Measurements from ENCODE around the gene PTPA.
"Not testable (repeated sequence)": the region's sequence is repeated elsewhere in the genome, so short reads cannot be mapped to it uniquely, and the experiment has no call there.

Gene PTPA

DNA sequence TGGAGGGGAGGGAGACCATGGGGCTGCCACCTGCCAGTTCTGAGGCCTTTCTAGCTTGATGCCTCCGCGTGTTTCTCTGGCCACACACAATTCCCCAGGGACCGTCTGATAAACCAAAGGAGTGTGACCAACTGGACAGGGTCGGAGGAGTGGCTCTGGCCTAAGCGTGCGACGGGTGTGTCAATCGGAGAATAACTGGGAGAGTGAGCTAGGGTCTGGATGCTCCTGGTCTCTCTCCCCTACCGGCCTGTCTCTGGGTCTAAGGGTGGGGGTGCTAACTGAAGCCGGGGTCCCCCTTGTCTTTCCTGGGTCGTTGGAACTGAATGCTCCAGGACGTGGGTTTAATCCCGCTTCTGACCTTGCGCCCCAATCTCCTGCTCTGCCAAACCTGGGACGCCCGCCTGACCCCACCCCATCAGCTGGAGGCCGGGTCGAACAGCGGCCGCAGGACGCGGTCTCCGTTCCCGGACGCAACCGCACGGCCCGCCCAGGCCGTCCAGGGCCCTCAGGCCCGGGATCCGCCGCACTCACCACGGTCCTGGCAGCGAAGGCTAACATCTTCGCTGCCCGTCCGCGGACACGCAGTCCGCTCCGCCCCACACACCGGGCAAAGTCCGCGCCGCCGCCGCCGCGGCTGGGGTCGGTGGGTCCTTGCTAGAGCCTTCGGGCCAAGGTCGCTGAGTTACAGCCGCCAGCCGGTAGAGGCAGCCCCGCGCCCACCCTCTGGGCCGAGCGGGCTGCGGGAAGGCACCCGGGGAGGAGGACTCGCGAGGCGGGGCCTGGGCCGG lies 1.1 kb upstream of the PTPA start:
- DNase-seq = no peak

DNA sequence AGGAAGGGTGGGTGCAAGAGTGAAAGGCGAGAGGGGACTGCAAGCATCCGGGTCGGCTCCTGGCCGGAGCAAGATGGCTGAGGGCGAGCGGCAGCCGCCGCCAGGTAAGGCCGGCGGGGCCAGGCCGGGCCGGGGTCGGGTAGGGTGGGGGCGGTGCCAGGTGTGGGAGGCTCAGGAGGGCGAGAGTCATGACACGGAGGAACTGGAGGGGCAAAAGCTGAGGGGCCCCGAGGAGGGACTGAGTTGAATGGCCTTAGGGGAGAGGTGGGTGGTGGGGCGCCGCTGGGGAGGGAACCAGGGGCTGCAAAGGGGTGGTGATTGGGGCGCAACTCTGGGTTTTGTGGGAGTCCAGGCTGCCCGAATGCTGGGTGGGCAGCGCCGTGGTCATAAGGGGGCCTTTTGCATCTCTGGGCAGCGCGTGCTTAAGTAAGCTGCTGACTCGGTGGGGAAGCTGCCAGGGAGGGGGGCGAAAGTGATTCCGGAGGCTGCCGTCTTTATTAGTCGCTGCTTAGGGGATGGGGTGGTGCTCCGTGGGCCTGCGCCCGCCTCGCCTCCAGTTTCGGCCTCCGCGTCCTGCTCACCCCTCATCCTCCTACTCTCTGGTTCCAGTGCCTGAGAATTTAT lies 425 bp downstream of the PTPA start:
- peak in 1 of 2 donors; percentile 4 for DNase-seq

DNA sequence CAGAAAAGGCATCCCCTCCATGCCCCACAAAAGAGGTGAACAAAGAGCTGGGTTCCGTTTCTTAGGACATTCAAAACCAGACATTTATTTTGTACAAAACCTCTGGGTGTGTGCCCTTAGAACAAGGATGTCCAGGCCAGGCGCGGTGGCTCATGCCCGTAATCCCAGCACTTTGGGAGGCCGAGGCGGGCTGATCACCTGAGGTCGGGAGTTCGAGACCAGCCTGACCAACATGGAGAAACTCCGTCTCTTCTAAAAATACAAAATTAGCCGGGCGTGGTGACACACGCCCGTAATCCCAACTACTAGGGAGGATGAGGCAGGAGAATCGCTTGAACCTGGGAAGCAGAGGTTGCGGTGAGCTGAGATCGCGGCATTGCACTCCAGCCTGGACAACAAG lies 1.3 kb downstream of the PTPA start:
- DNase-seq = not testable (repeated sequence)

DNA sequence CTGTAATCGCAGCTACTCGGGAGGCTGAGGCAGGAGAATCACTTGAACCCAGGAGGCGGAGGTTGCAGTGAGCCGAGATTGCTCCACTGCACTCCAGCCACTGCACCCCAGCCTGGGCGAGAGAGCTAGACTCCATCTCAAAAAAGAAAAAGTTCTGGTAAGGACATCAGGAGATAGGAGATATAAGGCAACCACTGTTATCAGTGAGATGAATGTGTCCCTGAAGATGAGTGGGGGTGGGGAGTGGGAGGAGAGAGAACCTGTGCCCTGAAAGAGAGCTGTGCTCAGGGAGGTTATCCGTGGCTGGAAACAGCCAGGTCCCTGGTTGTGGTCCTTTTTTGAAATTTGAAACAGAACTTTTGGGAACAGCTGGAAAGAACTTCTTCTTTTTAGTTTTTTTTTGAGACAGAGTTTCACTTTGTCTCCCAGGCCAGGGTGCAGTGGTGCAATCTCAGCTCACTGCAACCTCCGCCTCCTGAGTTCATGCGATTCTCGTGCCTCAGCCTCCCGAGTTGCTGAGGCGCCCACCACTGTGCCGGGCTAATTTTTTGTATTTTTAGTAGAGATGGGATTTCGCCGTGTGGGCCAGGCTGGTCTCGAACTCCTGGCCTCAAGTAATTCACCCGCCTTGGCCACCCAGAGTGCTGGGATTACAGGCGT lies 2.6 kb downstream of the PTPA start:
- no peak for DNase-seq

DNA sequence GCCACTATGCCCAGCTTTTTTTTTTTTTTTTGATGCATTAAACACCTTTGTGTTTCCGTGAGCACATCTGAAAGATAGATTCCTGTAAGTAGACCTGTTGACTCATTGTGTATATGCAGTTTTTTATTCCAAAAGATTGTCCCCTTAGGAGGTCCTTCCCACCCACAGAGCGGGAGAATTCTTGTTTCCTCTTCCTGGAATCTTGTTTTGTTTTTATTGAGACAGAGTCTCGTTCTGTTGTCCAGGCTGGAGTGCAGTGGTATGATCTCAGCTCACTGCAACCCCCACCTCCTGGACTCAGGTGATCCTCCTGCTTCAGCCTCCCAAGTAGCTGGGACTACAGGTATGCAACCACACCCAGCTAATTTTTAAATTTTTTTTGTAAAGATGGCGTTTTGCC lies 7.6 kb downstream of the PTPA start:
- no peak for DNase-seq

DNA sequence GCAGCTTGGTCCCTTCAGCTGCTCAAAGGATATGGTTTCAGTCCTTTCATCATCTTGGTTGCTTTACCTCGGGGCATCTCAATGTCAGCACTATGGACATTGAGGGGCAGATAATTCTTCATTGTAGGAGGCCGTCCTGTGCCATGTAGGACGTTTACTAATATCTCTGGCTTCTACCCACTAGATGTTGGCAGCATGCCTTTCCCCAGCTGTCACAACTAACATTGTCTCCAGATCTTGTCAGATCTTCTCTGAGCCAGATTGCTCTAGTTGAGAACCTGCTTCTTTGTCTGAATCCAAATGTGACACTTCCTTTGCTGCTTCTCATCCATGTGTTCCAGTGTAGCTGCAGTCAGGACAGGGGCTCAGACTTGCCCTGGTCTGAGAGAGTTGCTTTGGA lies 10.3 kb downstream of the PTPA start:
- no peak for DNase-seq

DNA sequence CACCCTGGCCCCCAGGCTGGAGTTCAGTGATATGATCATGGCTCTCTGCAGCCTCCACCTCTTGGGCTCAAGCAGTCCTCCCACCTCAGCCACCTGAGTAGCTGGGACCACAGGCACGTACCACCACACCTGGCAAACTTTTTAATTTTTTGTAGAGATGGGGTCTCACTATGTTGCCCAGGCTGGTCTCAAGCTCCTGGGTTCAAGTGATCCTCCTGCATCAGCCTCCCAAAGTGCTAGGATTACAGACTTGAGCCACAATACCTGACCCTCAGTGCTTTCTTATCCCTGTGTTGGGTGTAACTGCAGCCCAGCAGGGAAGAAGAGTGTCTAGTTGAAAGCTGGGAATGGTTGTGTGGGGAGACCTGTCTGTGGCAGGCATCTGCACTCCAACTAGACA lies 10.9 kb downstream of the PTPA start:
- no peak for DNase-seq

DNA sequence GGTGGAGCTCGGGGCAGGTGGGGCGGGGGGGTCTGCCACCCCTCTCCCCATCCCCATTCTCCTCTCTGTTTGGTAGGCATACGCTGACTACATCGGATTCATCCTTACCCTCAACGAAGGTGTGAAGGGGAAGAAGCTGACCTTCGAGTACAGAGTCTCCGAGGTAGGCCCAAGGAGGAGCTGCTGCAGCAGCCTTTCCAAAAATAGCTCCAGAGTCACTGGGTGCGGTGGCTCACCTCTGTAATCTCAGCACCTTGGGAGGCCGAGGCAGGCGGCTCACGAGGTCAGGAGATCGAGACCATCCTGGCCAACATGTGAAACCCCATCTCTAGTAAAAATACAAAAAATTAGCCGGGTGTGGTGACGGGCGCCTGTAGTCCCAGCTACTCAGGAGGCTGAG lies 11.8 kb downstream of the PTPA start:
- DNase-seq = not testable (repeated sequence)

DNA sequence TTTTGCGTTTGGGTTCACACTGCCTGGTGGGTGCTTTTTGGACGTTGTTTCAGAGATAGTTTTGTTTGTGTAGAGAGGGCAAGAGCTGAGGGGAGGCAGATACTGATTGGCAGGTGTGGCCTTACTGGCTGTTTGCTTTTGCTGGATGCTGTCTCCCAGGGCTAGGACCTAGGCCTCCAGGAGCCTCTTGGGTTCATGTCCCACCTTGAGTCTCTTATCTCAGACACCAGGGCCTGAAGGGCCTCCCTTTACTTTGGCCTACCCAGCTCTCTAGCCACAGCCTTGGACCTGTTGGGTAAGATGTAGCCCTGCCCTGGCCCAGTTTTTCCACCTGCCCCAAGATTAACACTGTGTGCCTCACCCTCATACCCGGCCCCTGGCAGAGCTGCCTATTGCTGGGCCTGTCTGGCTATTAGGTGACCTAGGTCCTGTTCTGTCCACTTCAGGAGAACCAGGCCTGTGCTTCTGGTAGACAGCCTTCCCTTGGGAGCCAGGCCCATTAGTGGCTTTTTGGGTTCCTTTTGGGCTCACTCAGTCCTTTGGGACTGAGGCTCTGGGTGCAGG lies 13.4 kb downstream of the PTPA start:
- no peak for DNase-seq

DNA sequence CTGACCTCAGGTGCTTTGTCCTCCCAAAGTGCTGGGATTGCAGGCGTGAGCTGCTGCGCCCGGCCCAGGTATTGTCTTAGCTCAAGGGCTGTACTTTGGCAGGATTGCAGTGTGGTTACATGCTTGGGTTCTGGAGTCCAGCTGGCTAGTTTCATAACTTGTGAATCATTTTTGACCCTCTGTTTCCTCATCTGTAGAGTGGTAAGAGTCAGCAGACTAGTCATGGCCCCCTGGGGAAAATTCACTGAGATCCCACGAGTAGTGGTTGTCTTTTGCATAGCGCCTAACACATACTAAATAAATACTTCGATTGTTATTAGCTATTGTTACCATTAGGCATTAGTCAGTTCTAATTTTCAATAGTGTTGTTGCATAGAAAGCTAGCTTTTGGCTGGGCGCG lies 14.3 kb downstream of the PTPA start:
- no peak for DNase-seq

DNA sequence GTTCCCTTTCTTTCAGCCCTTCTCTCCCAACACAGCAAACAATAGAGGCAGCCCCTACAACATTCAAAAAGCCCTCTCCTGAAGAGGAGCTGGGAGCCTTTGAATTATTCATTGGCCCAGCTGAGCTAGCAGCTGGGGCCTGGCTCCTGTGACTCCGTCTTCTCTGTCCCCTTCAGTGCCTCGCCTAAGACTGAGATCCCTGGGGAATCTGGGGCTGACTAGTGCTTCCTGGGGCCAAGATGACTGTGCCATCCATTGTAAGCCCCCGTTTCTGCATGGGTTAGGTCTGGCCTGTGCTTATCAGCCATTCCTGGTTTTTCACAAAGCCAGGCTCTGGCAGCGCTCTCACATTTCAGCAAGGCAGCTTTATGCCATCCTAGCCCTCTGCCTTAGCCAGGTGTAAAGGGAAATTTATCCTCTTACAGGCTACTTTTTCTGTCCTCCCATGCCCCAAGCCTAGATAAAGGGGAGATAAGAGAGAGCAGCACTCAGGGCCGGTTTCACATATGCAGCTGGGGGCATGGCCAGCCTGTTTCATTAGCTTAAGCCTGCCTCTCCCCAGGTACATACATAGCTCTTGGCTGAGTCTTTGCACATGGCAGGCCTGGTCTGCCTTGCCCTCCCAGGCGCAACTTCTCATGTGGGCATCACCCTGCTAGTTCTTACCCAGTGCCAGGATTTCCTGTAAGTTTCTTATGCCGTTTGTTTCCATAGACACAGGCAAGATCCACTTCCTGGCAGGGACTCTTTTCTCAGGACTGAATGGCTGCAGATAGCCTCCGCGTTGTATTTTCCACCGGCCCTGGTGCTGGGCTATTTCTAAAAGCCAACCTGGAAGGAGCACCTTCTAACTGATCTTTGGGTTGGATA lies 15.8 kb downstream of the PTPA start:
- DNase-seq = no peak

DNA sequence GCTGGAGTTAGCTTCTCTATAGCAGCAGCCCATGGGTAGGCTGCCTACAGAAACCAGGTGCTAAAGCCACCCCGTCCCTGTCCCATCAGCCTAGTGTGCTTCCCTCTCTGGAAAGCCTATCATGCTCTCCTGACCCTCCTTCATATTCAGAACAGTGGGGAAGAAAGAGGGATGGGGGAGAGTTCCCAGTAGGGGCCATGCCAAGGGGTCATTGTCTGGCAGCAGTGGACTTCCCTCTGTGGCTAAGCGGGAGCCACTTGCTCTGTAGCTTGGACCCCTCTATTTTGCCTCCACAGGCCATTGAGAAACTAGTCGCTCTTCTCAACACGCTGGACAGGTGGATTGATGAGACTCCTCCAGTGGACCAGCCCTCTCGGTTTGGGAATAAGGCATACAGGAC lies 17.5 kb downstream of the PTPA start:
- no peak for DNase-seq

DNA sequence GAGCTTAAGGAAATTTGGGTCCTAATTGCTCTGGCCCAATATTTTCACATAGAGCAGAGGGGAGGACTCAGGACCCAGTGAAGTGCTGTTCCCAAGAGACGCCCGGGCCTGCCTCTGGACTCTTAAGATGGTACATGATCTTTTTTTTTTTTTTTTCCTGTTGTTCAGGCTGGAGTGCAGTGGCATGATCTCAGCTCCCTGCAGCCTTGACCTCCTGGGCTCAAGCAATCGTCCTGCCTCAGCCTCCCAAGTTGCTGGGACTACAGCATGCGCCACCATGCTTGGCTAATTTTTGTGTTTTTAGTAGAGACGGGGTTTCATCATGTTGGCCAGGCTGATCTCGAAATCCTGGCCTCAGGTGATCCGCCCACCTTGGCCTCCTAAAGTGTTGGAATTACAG lies 19.1 kb downstream of the PTPA start:
- DNase-seq = not testable (repeated sequence)

DNA sequence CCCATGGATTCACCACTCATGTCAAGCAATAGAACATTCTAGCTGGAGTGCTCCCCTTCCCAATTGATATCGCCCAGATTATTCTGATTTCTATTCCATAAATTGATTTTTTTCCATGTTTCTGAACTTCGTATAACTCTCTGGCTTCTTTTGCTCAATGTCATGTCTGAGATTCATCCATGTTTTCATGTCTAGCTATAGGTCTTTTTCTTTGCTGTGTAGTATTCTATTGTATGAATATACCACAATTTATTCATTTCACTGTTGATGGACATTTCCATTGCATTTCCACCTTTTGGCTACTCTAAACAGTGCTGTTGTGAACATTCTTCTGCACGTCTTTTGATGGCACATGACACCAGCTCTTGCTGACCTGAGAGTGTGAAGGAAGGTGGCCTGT lies 19.6 kb downstream of the PTPA start:
- no peak for DNase-seq

DNA sequence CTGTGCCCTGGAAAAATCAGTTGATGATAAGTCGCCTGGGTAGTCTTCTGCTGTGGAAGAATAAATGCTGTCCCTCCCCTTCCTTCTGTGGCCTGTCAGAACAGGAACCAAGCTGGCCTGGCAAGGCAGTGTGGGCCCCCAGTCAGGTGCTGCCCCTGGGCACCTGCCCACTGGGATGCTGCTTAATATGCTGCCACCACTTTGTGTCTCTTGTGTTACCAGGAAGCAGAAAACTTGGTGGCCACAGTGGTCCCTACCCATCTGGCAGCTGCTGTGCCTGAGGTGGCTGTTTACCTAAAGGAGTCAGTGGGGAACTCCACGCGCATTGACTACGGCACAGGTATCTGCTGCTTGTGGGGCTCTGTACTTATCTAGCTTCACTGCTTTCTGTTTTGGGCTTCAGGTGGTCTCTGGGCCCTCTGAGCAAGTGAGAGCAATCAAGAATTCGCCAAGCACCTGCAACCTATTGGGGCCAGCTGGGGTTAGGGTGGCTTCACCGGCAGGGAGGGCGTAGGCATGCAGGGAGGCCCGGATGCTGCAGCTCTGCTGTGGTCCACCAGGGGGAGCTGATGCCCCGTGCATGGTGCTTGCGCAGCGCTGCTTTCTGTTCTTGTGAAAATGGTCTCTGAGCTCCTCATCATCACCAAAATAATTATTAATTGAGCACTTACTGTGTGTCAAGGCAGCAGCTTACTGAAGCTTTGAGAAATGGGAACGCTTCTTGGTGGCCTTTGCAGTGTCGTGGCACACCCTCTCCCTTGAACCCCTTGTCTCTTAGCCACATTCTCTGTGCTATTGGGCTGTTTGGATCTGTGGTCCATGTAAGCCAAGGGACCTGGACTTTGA lies 20.3 kb downstream of the PTPA start:
- DNase-seq = peak; percentile 82 to 87

DNA sequence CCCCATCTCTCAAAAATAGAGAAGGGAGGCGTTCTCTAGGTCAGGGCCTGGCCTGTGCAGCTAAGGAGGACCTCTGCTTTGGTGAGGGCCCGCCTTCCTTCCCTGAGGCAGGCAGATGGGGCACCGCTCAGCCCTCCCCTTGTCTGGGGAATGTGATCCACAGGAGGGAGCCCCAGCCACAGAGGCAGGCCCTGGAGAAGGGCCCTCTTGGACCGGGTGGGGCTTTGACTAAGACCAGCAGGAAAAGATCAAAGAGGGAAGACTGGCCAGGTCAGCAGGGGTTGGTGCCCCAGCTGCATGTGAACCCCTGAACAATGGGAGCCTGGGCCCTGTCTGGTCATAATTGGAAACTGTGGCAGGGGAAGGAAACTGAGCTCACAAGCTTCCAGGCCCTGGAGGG lies 21.9 kb downstream of the PTPA start:
- no peak for DNase-seq

DNA sequence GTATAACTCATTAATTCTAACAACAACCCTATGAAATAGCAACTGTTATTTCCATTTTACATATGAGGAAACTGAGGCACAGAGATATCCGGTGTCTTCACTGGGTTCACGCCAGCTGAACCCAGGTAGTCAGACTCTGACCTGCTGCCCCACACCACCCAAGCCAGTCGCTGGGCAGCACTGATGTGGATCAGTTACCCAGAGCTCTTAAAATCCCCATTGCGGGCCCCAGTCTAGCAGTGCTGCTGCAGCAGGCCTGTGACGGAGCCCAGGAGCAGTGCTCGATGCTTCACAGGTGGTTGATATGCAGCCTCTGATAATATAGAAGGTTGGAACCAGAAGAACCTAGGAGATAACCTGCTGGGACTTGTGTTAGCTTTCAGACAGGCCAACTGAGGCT lies 24.3 kb downstream of the PTPA start:
- no peak for DNase-seq

DNA sequence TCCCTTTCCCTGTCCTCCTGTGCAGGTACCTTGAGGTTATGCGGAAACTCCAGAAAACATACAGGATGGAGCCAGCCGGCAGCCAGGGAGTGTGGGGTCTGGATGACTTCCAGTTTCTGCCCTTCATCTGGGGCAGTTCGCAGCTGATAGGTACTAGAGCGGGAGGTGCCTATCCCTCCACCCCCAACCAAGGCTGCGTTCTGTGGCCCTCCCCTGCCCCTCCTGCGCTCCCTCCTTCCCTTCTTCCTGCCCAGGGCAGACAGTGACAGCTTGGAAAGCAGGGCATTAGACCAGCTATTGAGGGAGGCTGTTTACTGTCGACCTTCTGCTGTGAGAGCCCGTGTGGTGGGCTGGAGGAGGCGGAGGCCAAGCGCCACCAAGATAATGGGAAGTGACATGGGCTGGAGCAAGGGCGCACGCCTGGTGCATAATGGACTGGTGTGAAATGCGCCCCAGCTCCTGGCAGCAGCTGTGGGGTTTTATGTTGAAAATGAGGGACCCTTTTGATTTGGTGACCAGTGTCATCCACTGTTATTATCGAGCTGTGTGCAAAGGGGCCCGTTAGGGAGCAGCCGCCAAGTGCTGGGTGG lies 25.3 kb downstream of the PTPA start:
- no peak for DNase-seq

DNA sequence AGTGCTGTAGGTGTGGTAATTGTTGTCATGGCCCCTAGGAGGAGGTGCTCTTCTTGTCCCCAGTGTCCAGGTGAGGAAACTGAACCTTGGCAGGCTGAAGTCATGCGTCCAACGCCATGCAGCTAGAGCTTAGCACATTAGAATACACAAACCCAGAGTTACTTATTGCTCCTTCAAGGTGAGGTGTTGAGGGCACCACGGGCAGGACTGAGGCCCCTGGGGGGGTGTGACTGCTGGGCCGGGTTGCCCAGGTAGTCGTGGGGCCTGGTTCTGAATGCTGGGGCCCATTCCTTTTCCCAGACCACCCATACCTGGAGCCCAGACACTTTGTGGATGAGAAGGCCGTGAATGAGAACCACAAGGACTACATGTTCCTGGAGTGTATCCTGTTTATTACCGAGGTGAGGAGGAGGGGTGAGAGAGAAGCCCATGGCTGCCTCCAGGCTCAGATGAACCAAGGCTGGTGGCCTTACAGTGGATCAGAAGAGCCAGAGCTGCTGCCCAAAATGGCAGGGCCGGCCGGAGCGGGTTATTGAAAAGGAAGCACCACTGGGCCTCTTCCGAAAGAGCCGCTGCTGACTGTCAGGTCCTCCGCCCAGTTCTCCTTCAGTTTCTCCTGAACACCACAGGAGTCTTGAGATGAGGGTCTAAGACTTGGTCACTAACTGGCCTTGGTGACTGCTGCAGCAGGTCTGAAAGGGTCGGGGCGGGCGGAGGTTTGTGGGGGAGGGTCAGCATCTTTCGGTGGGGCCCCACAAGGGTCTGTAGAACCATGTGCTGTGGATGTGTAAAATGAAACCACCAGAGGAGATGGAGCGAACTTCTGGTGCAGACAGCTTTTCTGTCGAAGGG lies 26.3 kb downstream of the PTPA start:
- no peak for DNase-seq

DNA sequence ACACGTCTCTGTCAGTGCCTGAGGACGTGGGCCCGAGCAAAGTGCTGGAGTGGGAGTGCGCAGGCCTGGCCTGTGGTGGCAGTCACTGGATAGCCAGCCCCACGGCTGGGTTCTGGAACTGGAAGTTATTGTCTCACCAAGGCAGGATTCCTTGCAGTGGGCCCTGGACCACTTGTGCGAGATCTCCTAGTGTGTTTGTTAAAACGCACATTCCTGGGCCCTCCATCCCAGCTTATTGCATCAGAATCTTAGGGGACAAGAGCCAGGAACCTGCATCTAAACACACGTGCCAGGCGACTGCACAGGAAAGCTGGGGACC lies 26.9 kb downstream of the PTPA start:
- no peak for DNase-seq
